HepG2 (cell line): ENCODE data around the gene LOC128125822.

Source experiments
- ATAC-seq: fragments of 200-7000 bp; cut with Tn5 transposase; 3 replicates; pipeline ENCODE4 v1.9.1; 2020; ENCODE audit warnings: mild to moderate bottlenecking, moderate library complexity
- BruUV-seq: library from RNA; stranded (reverse); fragments of 400-500 nt; replicated peaks from 2 replicates; lab custom pipeline; 2021; lab: Mats Ljungman, UMichigan
- CTCF ChIA-PET: fragments of 300-600 bp; formaldehyde crosslinking; extraction: SDS; loops from one replicate; lab custom pipeline; 2021; ENCODE audit warnings: low total read pairs, inconsistent platforms, low intra/inter-chr PET ratio; lab: Yijun Ruan, JAX
- POLR2A ChIA-PET: fragments of 350-600 bp; sonication (Branson Sonifier 250); formaldehyde crosslinking; loops from one replicate; lab custom pipeline; 2020; ENCODE audit warnings: antibody characterized with exemption, inconsistent platforms; lab: Yijun Ruan, JAX
- DNase-seq: peaks from one replicate; pipeline ENCODE4 v3.0.0-alpha.2; 2015; ENCODE audit warnings: low spot score
- FAIRE-seq: peaks from 3 replicates; lab custom pipeline; 2011; peaks lifted over from hg19 to GRCh38; lab: Jason Lieb, UNC
- H2AFZ ChIP-seq: one replicate; pipeline ENCODE4 v1.6.1; 2011; ENCODE audit warnings: low read length, inconsistent platforms
- H3K27ac ChIP-seq: fragments of 300-600 bp; 3 replicates; pipeline ENCODE4 v1.8.0; 2011; ENCODE audit warnings: mixed run types, mild to moderate bottlenecking, mixed read lengths, low read length, inconsistent platforms; ENCODE audit not compliant: insufficient read depth; ENCODE audit errors: extremely low read length
- H3K27me3 ChIP-seq, 2 experiments: fragments of 200-600 bp in 1 of 2; 2 replicates in 1 of 2; 3 replicates in 1 of 2; pipeline versions ENCODE4 v1.6.0 to v1.8.0; 2011; ENCODE audit warnings: low read length in 2 of 2, mild to moderate bottlenecking in 2 of 2, moderate library complexity in 2 of 2, inconsistent platforms in 1 of 2; ENCODE audit not compliant: insufficient read depth in 2 of 2, control insufficient read depth in 1 of 2
- H3K36me3 ChIP-seq, 2 experiments: fragments of 200-600 bp in 1 of 2; replicated peaks in 1 of 2; 2 replicates in 1 of 2; 3 replicates in 1 of 2; pipeline versions ENCODE4 v1.5.1 to v1.8.0; 2011; ENCODE audit warnings: low read length in 2 of 2, inconsistent platforms in 1 of 2; ENCODE audit not compliant: insufficient read depth in 2 of 2, control insufficient read depth in 1 of 2
- H3K4me1 ChIP-seq: 2 replicates; pipeline ENCODE4 v1.5.1; 2012; ENCODE audit warnings: low read length, inconsistent platforms; ENCODE audit not compliant: insufficient read depth
- H3K4me2 ChIP-seq: 2 replicates; pipeline ENCODE4 v1.6.0; 2011; ENCODE audit warnings: low read depth, low read length, inconsistent platforms
- H3K4me3 ChIP-seq, 3 experiments: fragments of 200-600 bp in 1 of 3; sonication (generic), shearing (Covaris generic) in 1 of 3; replicated peaks in 1 of 3; 2 replicates each; pipeline ENCODE4 v1.5.1; 2011 to 2016; ENCODE audit warnings: low read length in 3 of 3, inconsistent platforms in 2 of 3, low read depth in 2 of 3, mild to moderate bottlenecking in 2 of 3, control low read depth in 1 of 3, mixed read lengths in 1 of 3; ENCODE audit not compliant: insufficient read depth in 1 of 3
- H3K79me2 ChIP-seq: one replicate; pipeline ENCODE4 v1.6.1; 2011; ENCODE audit warnings: low read length, inconsistent platforms; ENCODE audit not compliant: insufficient read depth
- H3K9ac ChIP-seq: 2 replicates; pipeline ENCODE4 v1.6.0; 2011; ENCODE audit warnings: mild to moderate bottlenecking, low read depth, low read length, inconsistent platforms; ENCODE audit not compliant: insufficient read depth
- H3K9me3 ChIP-seq: 2 replicates; pipeline ENCODE4 v1.5.1; 2012; ENCODE audit warnings: mild to moderate bottlenecking, low read length
- H4K20me1 ChIP-seq: 2 replicates; pipeline ENCODE4 v1.6.0; 2011; ENCODE audit warnings: inconsistent platforms, mild to moderate bottlenecking, low read length, moderate library complexity; ENCODE audit not compliant: insufficient read depth
- ATF1 ChIP-seq: IDR thresholded peaks from 2 replicates; pipeline ENCODE4 v1.6.1; 2016; ENCODE audit warnings: mild to moderate bottlenecking, control low read depth
- CEBPG ChIP-seq: IDR thresholded peaks from 2 replicates; pipeline ENCODE4 v1.6.1; 2016
- EP300 ChIP-seq, 3 experiments: sonication (generic) in 1 of 3; formaldehyde crosslinking in 1 of 3; IDR thresholded peaks; 2 replicates each; pipeline versions ENCODE4 v1.5.1 to v1.6.1; 2011 to 2020; ENCODE audit warnings: low read depth in 2 of 3, low read length in 2 of 3, borderline replicate concordance in 1 of 3, improper control_type of control experiment in 1 of 3, mild to moderate bottlenecking in 1 of 3, missing genetic modification reagents in 1 of 3, moderate library complexity in 1 of 3
- ETV6 ChIP-seq: sonication (generic); formaldehyde crosslinking; conservative IDR thresholded peaks from 2 replicates; pipeline ENCODE4 v1.4.0; 2020; ENCODE audit warnings: missing genetic modification reagents
- FOXK1 ChIP-seq: sonication (generic); formaldehyde crosslinking; IDR thresholded peaks from 2 replicates; pipeline ENCODE4 v1.4.0; 2020; ENCODE audit warnings: low read depth, missing genetic modification reagents, borderline replicate concordance
- KLF11 ChIP-seq: IDR thresholded peaks from 2 replicates; pipeline ENCODE4 v1.6.1; 2016; ENCODE audit warnings: missing compliant biosample characterization
- MBNL3 ChIP-seq: fragments of 250-450 bp; sonication (Bioruptor Pico); conservative IDR thresholded peaks from 2 replicates; pipeline ENCODE4 v1.8.0; 2022; ENCODE audit warnings: mild to moderate bottlenecking, inconsistent platforms
- NFE2L2 ChIP-seq: fragments of 150-350 bp; IDR thresholded peaks from 2 replicates; pipeline ENCODE4 v1.6.1; 2014; ENCODE audit warnings: low read length
- SMYD3 ChIP-seq: sonication (generic); formaldehyde crosslinking; IDR thresholded peaks from 2 replicates; pipeline ENCODE4 v1.8.1; 2023; ENCODE audit warnings: mild to moderate bottlenecking, missing genetic modification reagents
- SRSF4 ChIP-seq: fragments of 200-400 bp; formaldehyde crosslinking; IDR thresholded peaks from one replicate; pipeline ENCODE4 v1.6.1; 2018; ENCODE audit warnings: mild to moderate bottlenecking, low read depth, low read length, moderate library complexity; ENCODE audit not compliant: poor library complexity, severe bottlenecking
- STAG1 ChIP-seq: sonication (generic); formaldehyde crosslinking; IDR thresholded peaks from 2 replicates; pipeline ENCODE4 v1.4.0; 2020; ENCODE audit warnings: missing genetic modification reagents
- WGBS: methylation state at CpG from one replicate; pipeline ENCODE4 v1.1.6; 2017; ENCODE audit warnings: low lambda C conversion rate; 5-methylcytosine and 5-hydroxymethylcytosine counted together
- in situ Hi-C: cut with HindIII; loops from 2 replicates; pipeline ENCODE4 v1.10.0; 2017; ENCODE audit warnings: low pct_unique_long_range_greater_than_20kb; ENCODE audit not compliant: extremely low pct_ligation_motif_present
- intact Hi-C: fragments of 100-400 bp; cut with micrococcal nuclease; formaldehyde crosslinking; loops from one replicate; pipeline ENCODE4 v1.10.0; 2022; ENCODE audit not compliant: unreplicated experiment
- TF ChIP-seq, protein P1 (sequence below): sonication (generic); formaldehyde crosslinking; IDR thresholded peaks from 2 replicates; pipeline ENCODE4 v1.4.0; 2020; ENCODE audit warnings: missing genetic modification reagents
- TF ChIP-seq, protein P2 (sequence below): sonication (generic); formaldehyde crosslinking; IDR thresholded peaks from 2 replicates; pipeline ENCODE4 v1.5.1; 2020; ENCODE audit warnings: mild to moderate bottlenecking, missing genetic modification reagents, borderline replicate concordance
- TF ChIP-seq, protein P3 (sequence below), 2 experiments: sonication (generic) in 1 of 2; formaldehyde crosslinking in 1 of 2; IDR thresholded peaks; 2 replicates each; pipeline versions ENCODE4 v1.6.1 to v1.9.0; 2014 to 2022; ENCODE audit warnings: antibody characterized with exemption in 1 of 2, borderline replicate concordance in 1 of 2, inconsistent platforms in 1 of 2, low read depth in 1 of 2, missing genetic modification reagents in 1 of 2

LOC128125822 gene

DNA sequence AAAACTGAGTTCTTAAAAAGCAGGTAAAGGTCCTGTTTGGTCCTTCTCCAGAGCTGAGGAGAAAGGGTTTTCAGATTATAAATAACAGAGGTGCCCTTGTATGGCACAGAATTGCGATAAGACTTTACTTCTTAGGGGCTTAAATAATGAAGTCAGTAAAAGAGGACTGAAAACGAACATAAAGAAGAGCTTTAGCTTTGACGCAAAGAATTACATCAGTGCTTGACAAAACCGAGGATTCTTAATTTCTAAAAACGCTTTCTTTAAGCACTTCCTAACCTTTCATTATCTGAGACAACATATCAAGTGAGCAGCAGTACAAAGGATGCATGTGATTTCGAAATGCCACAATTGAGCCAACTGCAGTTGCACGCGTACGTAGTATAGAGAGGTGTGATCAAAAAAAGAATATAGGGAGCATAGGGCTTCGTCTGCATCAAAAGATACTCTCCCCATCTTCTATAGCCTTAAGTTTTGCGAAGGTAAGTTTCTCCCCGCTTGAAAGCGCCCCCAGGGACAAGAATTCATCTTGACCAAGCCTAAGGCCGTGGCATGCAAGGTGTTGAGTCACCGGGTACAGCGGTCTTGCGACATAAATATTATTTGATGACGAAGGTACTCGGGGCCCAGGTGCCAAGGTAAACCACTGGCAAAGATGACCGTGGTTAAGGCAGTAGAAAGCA lies 778 bp upstream of the LOC128125822 start:
- peaks cover 2 to 4% of the 10 kb centered on the region in 2 experiments for H3K36me3 ChIP-seq
- H3K4me2 ChIP-seq, result peak overlapping the region; percentile 96
- H2AFZ ChIP-seq, result no peak overlapping the region
- peak; percentile 85 for DNase-seq
- H3K79me2 ChIP-seq, result peaks cover 95% of the 10 kb centered on the region
- ChIA-PET CTCF (no interaction called here), POLR2A (interaction anchor here (1.1 to 2.8 kb wide), 8 partner anchors 10 to 218 kb away, joined by 3 to 12 read pairs (median 4); partner anchors contain the start of gene PHF3)
- in situ Hi-C loops, result loop anchor here (5.0 kb wide), 3 partner anchors 54 to 219 kb away; no protein-coding TSS in a partner anchor
- H4K20me1 ChIP-seq, result peaks cover 30% of the 10 kb centered on the region
- no peaks in the 10 kb centered on the region; a peak in 1 of 5 replicates for H3K27me3 ChIP-seq
- peak overlapping the region; percentile 50 to 89 (median 58) for H3K4me3 ChIP-seq
- intact Hi-C loops, result loop anchor here (1.0 kb wide), 1 partner anchor 113 kb away; no protein-coding TSS in a partner anchor
- H3K9me3 ChIP-seq, result no peaks in the 10 kb centered on the region
- TSS peak; percentile 64 for BruUV-seq
- ATAC-seq, result peak; percentile 0; the same call in 2 of the 3 replicates
- FAIRE-seq, result no peak
- peaks cover 61% of the 10 kb centered on the region for H3K4me1 ChIP-seq
- H3K9ac ChIP-seq, result peak overlapping the region; percentile 99
- 7% methylated on average over 18 of the region's 20 CpGs for WGBS
- peak overlapping the region; percentile 96 for H3K27ac ChIP-seq
- TF ChIP-seq EP300 (IDR thresholded peaks at IDR 0.05; ENCODE audit: low read depth in 2 of 2, low read length in 2 of 2) (no peak; a peak in 1 of 4 replicates), EP300 (CRISPR knock-in tag; IDR thresholded peaks at IDR 0.05; ENCODE audit: borderline replicate concordance) (0 out of 2 replicates have a peak, but pooled peaks have one; percentile 10), NFE2L2 (peak; percentile 11; the same call in 1 of the 2 replicates), CEBPG (peak; percentile 80), SRSF4 (peak; percentile 8), STAG1 (CRISPR knock-in tag) (peak; percentile 15; the same call in 1 of the 2 replicates), ATF1 (CRISPR knock-in tag) (peak; percentile 66; the same call in 1 of the 2 replicates), ETV6 (CRISPR knock-in tag) (no peak), MBNL3 (CRISPR knock-in tag) (no peak), SMYD3 (CRISPR knock-in tag) (no peak), KLF11 (CRISPR knock-in tag) (0 out of 2 replicates have a peak, but pooled peaks have one; percentile 1), FOXK1 (peak; percentile 12; the same call in 1 of the 2 replicates)
- TF ChIP-seq, protein P1, sequence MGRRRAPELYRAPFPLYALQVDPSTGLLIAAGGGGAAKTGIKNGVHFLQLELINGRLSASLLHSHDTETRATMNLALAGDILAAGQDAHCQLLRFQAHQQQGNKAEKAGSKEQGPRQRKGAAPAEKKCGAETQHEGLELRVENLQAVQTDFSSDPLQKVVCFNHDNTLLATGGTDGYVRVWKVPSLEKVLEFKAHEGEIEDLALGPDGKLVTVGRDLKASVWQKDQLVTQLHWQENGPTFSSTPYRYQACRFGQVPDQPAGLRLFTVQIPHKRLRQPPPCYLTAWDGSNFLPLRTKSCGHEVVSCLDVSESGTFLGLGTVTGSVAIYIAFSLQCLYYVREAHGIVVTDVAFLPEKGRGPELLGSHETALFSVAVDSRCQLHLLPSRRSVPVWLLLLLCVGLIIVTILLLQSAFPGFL (CRISPR knock-in tag), result 0 out of 2 replicates have a peak, but pooled peaks have one; percentile 28
- TF ChIP-seq, protein P2, sequence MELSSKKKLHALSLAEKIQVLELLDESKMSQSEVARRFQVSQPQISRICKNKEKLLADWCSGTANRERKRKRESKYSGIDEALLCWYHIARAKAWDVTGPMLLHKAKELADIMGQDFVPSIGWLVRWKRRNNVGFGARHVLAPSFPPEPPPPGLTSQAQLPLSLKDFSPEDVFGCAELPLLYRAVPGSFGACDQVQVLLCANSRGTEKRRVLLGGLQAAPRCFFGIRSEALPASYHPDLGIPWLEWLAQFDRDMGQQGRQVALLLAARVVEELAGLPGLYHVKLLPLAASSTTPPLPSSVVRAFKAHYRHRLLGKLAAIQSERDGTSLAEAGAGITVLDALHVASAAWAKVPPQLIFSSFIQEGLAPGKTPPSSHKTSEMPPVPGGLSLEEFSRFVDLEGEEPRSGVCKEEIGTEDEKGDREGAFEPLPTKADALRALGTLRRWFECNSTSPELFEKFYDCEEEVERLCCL (CRISPR knock-in tag), result no peak
- TF ChIP-seq, protein P3, sequence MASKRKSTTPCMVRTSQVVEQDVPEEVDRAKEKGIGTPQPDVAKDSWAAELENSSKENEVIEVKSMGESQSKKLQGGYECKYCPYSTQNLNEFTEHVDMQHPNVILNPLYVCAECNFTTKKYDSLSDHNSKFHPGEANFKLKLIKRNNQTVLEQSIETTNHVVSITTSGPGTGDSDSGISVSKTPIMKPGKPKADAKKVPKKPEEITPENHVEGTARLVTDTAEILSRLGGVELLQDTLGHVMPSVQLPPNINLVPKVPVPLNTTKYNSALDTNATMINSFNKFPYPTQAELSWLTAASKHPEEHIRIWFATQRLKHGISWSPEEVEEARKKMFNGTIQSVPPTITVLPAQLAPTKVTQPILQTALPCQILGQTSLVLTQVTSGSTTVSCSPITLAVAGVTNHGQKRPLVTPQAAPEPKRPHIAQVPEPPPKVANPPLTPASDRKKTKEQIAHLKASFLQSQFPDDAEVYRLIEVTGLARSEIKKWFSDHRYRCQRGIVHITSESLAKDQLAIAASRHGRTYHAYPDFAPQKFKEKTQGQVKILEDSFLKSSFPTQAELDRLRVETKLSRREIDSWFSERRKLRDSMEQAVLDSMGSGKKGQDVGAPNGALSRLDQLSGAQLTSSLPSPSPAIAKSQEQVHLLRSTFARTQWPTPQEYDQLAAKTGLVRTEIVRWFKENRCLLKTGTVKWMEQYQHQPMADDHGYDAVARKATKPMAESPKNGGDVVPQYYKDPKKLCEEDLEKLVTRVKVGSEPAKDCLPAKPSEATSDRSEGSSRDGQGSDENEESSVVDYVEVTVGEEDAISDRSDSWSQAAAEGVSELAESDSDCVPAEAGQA (IDR thresholded peaks at IDR 0.05; ENCODE audit: low read depth), result peak; percentile 46; the same call in 1 of the 2 replicates
- TF ChIP-seq, protein P3 (CRISPR knock-in tag; IDR thresholded peaks at IDR 0.05; ENCODE audit: borderline replicate concordance), result no peak
